GM19324 (cell line): Measurements from ENCODE around the gene TSHZ3.

Source experiments
- ATAC-seq: cut with Tn5 transposase; IDR thresholded peaks from one replicate; pipeline ENCODE4 v1.9.1; 2021; ENCODE audit warnings: mild to moderate bottlenecking, moderate library complexity; ENCODE audit not compliant: unreplicated experiment, low FRiP score

TSHZ3 gene

GRCh38 chr19:31338069-31338776 is 11.0 kb downstream of the TSHZ3 start:
- ATAC-seq = no peak

GRCh38 chr19:31337008-31337914 is 12.0 kb downstream of the TSHZ3 start:
- ATAC-seq = no peak

GRCh38 chr19:31335716-31336115 is 13.5 kb downstream of the TSHZ3 start:
- ATAC-seq = no peak

- ATAC-seq = no peak
These were observed 14.2 kb downstream of the TSHZ3 start for GRCh38 chr19:31334849-31335624.

- no peak for ATAC-seq
These were observed 15.0 kb downstream of the TSHZ3 start for GRCh38 chr19:31334101-31334848.

- no peak for ATAC-seq
These were observed 17.1 kb downstream of the TSHZ3 start for GRCh38 chr19:31332096-31332495.

- ATAC-seq = no peak
These were observed 17.7 kb downstream of the TSHZ3 start for GRCh38 chr19:31331536-31331935.

- ATAC-seq = no peak
These were observed 18.5 kb downstream of the TSHZ3 start for GRCh38 chr19:31330761-31331160.

GRCh38 chr19:31330237-31330636 is 19.0 kb downstream of the TSHZ3 start:
- ATAC-seq = no peak

- no peak for ATAC-seq
These were observed 19.4 kb downstream of the TSHZ3 start for GRCh38 chr19:31329819-31330218.

- no peak for ATAC-seq
These were observed 21.0 kb downstream of the TSHZ3 start for GRCh38 chr19:31328238-31328637.

- ATAC-seq = no peak
These were observed 22.8 kb downstream of the TSHZ3 start for GRCh38 chr19:31326329-31327028.

GRCh38 chr19:31325342-31325741 is 23.9 kb downstream of the TSHZ3 start:
- no peak for ATAC-seq

GRCh38 chr19:31319465-31319864 is 29.8 kb downstream of the TSHZ3 start:
- no peak for ATAC-seq

GRCh38 chr19:31318790-31319425 is 30.3 kb downstream of the TSHZ3 start:
- no peak for ATAC-seq

GRCh38 chr19:31317570-31317969 is 31.7 kb downstream of the TSHZ3 start:
- no peak for ATAC-seq

GRCh38 chr19:31317093-31317492 is 32.1 kb downstream of the TSHZ3 start:
- no peak for ATAC-seq

- ATAC-seq = no peak
These were observed 32.9 kb downstream of the TSHZ3 start for GRCh38 chr19:31316201-31316951.
